ENCODE results near the gene MADCAM1. TPM values are rescaled to one million over a fixed set of nuclear protein-coding genes. Genes with fewer than 3 reads are reported as not detected.

MADCAM1 gene
- total RNA-seq, 1 donor from 2014 or later: 2.7 TPM

DNA sequence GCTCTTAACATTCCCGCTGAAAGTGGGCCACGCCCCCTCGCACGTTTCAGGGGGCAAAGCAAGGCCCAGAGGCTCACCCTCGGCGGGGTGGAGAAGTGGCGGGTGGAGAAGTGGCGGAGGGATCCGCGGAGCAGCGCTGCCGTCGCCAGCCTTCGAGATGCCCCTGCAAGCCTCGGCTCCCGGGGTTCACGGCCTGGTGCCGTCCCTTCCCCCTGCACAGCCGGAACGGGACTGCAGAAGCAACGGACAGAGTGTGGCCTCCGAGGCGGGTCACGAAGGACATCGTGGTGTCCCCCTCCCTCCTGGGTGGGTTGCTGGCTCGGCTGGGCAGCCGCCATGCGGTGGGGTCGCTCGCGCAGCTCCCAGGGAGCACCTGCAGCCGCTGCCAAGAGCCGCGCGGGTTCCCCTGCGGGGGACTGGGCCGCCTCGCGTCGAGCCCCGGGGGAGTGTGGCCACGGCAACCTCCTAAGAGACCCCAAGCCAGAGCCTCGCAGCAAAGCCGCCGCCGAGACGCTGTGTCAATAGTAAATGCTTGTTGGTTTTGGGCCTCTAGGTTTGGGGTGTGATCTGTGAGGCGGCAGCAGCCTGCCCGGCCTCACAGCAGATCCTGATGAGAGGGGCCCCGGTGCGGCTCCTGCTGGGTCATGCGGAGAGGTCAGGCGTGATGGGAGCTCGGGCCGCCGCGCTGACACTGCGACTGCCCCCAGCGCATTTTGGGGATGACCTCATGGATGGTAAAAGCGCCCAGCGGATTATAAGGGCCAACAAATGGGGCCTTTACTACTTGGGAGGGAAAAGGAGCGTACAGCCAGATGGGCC, 16.5 kb downstream of the MADCAM1 start:
- TF ChIP-seq, protein P1, sequence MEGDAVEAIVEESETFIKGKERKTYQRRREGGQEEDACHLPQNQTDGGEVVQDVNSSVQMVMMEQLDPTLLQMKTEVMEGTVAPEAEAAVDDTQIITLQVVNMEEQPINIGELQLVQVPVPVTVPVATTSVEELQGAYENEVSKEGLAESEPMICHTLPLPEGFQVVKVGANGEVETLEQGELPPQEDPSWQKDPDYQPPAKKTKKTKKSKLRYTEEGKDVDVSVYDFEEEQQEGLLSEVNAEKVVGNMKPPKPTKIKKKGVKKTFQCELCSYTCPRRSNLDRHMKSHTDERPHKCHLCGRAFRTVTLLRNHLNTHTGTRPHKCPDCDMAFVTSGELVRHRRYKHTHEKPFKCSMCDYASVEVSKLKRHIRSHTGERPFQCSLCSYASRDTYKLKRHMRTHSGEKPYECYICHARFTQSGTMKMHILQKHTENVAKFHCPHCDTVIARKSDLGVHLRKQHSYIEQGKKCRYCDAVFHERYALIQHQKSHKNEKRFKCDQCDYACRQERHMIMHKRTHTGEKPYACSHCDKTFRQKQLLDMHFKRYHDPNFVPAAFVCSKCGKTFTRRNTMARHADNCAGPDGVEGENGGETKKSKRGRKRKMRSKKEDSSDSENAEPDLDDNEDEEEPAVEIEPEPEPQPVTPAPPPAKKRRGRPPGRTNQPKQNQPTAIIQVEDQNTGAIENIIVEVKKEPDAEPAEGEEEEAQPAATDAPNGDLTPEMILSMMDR (conservative IDR thresholded peaks at IDR 0.05): no peak
- no peaks in the 10 kb centered on the region for H3K9me3 Mint-ChIP-seq
- no peak overlapping the region for H3K4me3 Mint-ChIP-seq
- no peak overlapping the region for H3K27ac Mint-ChIP-seq
- H3K36me3 Mint-ChIP-seq: peaks cover 4% of the 10 kb centered on the region
- H3K4me1 Mint-ChIP-seq (ENCODE audit: unreplicated experiment): peaks cover 31% of the 10 kb centered on the region
- peaks cover 3% of the 10 kb centered on the region for H3K27me3 Mint-ChIP-seq
- no peak for DNase-seq (ENCODE audit: extremely low spot score, unreplicated experiment)

DNA sequence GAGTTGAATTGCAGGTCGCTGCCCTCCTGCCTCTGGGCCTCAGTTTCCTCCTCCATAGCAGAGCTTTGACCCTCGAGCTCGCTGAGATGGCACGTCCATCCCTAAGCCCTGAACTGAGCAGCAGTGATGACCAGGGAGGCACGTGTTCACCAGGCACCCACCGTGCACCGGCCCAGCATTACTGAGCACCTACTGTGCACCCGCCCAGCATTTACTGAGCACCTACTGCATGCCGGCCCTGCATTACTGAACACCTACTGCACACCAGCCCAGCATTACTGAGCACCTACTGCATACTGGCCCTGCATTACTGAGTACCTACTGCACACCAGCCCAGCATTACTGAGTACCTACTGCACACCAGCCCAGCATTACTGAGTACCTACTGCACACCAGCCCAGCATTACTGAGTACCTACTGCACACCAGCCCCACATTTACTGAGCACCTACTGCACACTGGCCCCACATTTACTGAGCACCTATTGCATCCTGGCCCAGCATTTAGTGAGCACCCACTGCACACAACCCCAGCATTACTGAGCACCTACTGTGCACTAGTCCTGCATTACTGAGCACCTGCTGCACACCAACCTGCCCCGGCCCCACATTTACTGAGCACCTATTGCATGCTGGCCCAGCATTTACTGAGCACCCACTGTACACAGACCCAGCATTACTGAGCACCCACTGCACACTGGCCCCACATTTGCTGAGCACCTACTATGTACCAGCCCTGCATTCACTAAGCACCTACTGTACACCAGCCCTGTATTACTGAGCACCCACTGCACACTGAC, 17.3 kb downstream of the MADCAM1 start:
- DNase-seq (ENCODE audit: extremely low spot score, unreplicated experiment): no peak
- peak overlapping the region; percentile 5 for H3K4me3 Mint-ChIP-seq
- no peaks in the 10 kb centered on the region for H3K9me3 Mint-ChIP-seq
- H3K27me3 Mint-ChIP-seq: peaks cover 3% of the 10 kb centered on the region
- H3K4me1 Mint-ChIP-seq (ENCODE audit: unreplicated experiment): peaks cover 24% of the 10 kb centered on the region
- peaks cover 4% of the 10 kb centered on the region for H3K36me3 Mint-ChIP-seq
- H3K27ac Mint-ChIP-seq: no peak overlapping the region
- TF ChIP-seq, protein P1 (conservative IDR thresholded peaks at IDR 0.05): no peak

DNA sequence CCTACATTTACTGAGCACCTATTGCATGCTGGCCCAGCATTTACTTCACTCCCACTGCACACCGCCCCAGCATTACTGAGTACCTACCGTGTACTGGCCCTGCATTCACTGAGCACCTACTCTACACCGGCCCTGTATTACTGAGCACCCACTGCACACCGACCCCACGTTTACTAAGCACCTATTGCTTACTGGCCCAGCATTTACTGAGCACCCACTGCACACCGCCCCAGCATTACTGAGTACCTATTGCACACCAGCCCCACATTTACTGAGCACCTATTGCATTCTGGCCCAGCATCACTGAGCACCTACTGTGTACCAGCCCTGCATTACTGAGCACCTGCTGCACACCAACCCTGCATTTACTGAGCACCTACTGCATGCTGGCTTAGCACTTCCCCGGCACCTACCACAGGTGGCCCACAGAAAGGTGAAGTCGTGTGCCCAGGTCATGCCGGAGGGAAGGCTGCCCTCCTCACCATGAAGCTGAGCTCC, 17.9 kb downstream of the MADCAM1 start:
- Mint-ChIP-seq H3K4me1 (ENCODE audit: unreplicated experiment) (peaks cover 24% of the 10 kb centered on the region), H3K4me3 (peak overlapping the region; percentile 5)

DNA sequence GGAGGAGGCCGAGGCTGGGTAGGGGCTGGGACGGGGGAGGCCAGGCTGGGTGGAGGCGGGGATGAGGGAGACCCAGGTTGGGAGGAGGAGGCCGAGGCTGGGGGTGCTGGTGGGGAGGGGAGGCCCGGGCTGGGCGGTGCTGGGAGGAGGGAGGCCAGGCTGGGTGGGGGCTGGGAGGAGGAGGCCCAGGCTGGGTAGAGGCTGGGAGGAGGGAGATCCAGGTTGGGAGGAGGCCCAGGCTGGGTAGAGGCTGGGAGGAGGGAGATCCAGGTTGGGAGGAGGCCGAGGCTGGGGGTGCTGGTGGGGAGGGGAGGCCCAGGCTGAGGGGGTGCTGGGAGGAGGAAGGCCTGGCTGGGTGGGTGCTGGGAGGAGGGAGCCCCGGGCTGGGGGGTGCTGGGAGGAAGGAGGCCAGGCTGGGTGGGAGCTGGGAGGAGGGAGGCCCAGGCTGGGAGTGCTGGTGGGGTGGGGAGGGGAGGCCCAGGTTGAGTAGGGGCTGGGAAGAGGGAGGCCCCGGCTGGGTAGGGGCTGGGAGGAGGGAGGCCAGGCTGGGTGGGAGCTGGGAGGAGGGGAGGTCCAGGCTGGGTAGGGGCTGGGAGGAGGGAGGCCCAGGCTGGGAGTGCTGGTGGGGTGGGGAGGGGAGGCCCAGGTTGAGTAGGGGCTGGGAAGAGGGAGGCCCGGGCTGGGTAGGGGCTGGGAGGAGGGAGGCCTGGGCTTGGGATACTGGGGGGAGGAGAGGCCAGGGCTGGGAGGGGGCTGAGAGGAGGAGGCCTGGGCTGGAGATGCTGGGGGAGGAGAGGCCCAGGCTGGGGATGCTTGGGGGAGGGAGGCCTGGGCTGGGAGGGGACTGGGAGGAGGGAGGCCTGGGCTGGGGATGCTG, 21.7 kb downstream of the MADCAM1 start:
- Mint-ChIP-seq H3K9me3 (no peaks in the 10 kb centered on the region), H3K36me3 (peaks cover 8% of the 10 kb centered on the region), H3K27ac (no peak overlapping the region), H3K27me3 (peaks cover 3% of the 10 kb centered on the region), H3K4me1 (ENCODE audit: unreplicated experiment) (peaks cover 15% of the 10 kb centered on the region), H3K4me3 (no peak overlapping the region)
- peak; percentile 83 for DNase-seq (ENCODE audit: extremely low spot score, unreplicated experiment)
- TF ChIP-seq, protein P1 (conservative IDR thresholded peaks at IDR 0.05): no peak

More for the DNA sequence above, 17.9 kb downstream of the MADCAM1 start:
- DNase-seq (ENCODE audit: extremely low spot score, unreplicated experiment): no peak
- Mint-ChIP-seq H3K36me3 (peaks cover 4% of the 10 kb centered on the region), H3K9me3 (no peaks in the 10 kb centered on the region), H3K27ac (no peak overlapping the region), H3K27me3 (peaks cover 3% of the 10 kb centered on the region)
- TF ChIP-seq, protein P1 (conservative IDR thresholded peaks at IDR 0.05): no peak

DNA sequence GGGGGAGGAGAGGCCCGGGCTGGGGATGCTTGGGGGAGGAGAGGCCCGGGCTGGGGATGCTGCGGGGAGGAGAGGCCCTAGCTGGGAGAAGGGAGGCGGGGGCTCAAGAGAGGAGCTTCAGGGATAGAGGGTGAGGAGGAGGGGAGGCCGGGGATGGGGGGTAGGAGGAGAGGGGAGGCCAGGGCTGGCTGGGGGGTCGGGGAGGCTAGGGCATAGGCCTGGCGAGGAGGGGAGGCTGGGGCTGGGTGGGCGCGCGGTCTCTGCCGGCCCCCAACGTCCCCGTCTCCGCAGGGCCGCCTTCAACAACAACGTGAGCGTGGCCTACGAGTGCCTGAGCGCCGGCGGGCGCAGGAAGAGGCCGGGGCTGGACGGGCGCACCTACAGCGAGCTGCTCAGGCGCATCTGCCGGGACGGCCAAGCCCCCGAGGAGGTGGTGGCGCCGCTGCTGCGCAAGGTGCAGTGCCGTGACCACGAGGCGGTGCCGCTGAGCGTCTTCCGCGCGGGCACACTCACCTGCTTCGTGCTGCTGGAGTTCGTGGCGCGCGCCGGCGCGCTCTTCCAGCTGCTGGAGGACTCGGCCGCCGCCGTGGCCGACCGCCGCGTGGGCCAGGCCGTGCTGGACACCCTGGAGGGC, 22.4 kb downstream of the MADCAM1 start:
- Mint-ChIP-seq H3K4me1 (ENCODE audit: unreplicated experiment) (peaks cover 15% of the 10 kb centered on the region), H3K27me3 (peaks cover 3% of the 10 kb centered on the region), H3K27ac (no peak overlapping the region), H3K36me3 (peaks cover 8% of the 10 kb centered on the region), H3K9me3 (no peaks in the 10 kb centered on the region), H3K4me3 (no peak overlapping the region)
- TF ChIP-seq, protein P1 (conservative IDR thresholded peaks at IDR 0.05): no peak
- DNase-seq (ENCODE audit: extremely low spot score, unreplicated experiment): no peak

Measured in type B pancreatic cell (in vitro differentiated cells).